ENCODE measurements around the gene SNN.

SNN gene

GRCh38 chr16:11635113-11635652 lies 33.1 kb upstream of the SNN start:
- no peak for DNase-seq (ENCODE audit: low read depth)

GRCh38 chr16:11635679-11636171 lies 32.5 kb upstream of the SNN start:
- DNase-seq (ENCODE audit: low read depth): no peak

GRCh38 chr16:11636172-11636721 lies 32.0 kb upstream of the SNN start:
- DNase-seq (ENCODE audit: low read depth): no peak

GRCh38 chr16:11637320-11637719 lies 30.9 kb upstream of the SNN start:
- DNase-seq (ENCODE audit: low read depth): no peak

GRCh38 chr16:11638140-11638539 lies 30.1 kb upstream of the SNN start:
- DNase-seq (ENCODE audit: low read depth): no peak

GRCh38 chr16:11639008-11639562 lies 29.2 kb upstream of the SNN start:
- no peak for DNase-seq (ENCODE audit: low read depth)

- DNase-seq (ENCODE audit: low read depth): peak; percentile 99
Measured at GRCh38 chr16:11639925-11640899, 28.0 kb upstream of the SNN start.

GRCh38 chr16:11640987-11641817 lies 27.1 kb upstream of the SNN start:
- DNase-seq (ENCODE audit: low read depth): peak; percentile 82

GRCh38 chr16:11642765-11643116 lies 25.5 kb upstream of the SNN start:
- DNase-seq (ENCODE audit: low read depth): no peak

- DNase-seq (ENCODE audit: low read depth): no peak
Measured at GRCh38 chr16:11649276-11649675, 19.0 kb upstream of the SNN start.

- DNase-seq (ENCODE audit: low read depth): no peak
Measured at GRCh38 chr16:11650641-11651591, 17.3 kb upstream of the SNN start.

GRCh38 chr16:11651796-11652195 lies 16.5 kb upstream of the SNN start:
- DNase-seq (ENCODE audit: low read depth): no peak

GRCh38 chr16:11655655-11656054 lies 12.6 kb upstream of the SNN start:
- no peak for DNase-seq (ENCODE audit: low read depth)

- no peak for DNase-seq (ENCODE audit: low read depth)
Measured at GRCh38 chr16:11657556-11657955, 10.7 kb upstream of the SNN start.

GRCh38 chr16:11658896-11659708 lies 9.2 kb upstream of the SNN start:
- no peak for DNase-seq (ENCODE audit: low read depth)

- no peak for DNase-seq (ENCODE audit: low read depth)
Measured at GRCh38 chr16:11660565-11660964, 7.7 kb upstream of the SNN start.

GRCh38 chr16:11662582-11662981 lies 5.7 kb upstream of the SNN start:
- no peak for DNase-seq (ENCODE audit: low read depth)

- no peak for DNase-seq (ENCODE audit: low read depth)
Measured at GRCh38 chr16:11665071-11665491, 3.2 kb upstream of the SNN start.

GRCh38 chr16:11666103-11667055 lies 1.9 kb upstream of the SNN start:
- DNase-seq (ENCODE audit: low read depth): no peak
